HG02623 (cell line): ENCODE data around the gene CTTN.

Experiments used
- ATAC-seq: cut with Tn5 transposase; IDR thresholded peaks from one replicate; pipeline ENCODE4 v1.9.1; 2021; ENCODE audit warnings: moderate library complexity; ENCODE audit not compliant: unreplicated experiment

CTTN gene

GRCh38 chr11:70409437-70409836 lies 11.1 kb downstream of the CTTN start:
- ATAC-seq = no peak

GRCh38 chr11:70409871-70410270 lies 11.5 kb downstream of the CTTN start:
- no peak for ATAC-seq

- no peak for ATAC-seq
Observed at GRCh38 chr11:70410276-70411205, 12.2 kb downstream of the CTTN start.

- ATAC-seq = no peak
Observed at GRCh38 chr11:70411713-70412452, 13.6 kb downstream of the CTTN start.

GRCh38 chr11:70413151-70413550 lies 14.8 kb downstream of the CTTN start:
- ATAC-seq = no peak

GRCh38 chr11:70414341-70415100 lies 16.2 kb downstream of the CTTN start:
- no peak for ATAC-seq

GRCh38 chr11:70415191-70415590 lies 16.9 kb downstream of the CTTN start:
- no peak for ATAC-seq

GRCh38 chr11:70415642-70416395 lies 17.5 kb downstream of the CTTN start:
- no peak for ATAC-seq

- ATAC-seq = no peak
Observed at GRCh38 chr11:70416881-70417280, 18.6 kb downstream of the CTTN start.

GRCh38 chr11:70418130-70418529 lies 19.8 kb downstream of the CTTN start:
- ATAC-seq = no peak

GRCh38 chr11:70419307-70420007 lies 21.1 kb downstream of the CTTN start:
- no peak for ATAC-seq

- no peak for ATAC-seq
Observed at GRCh38 chr11:70420008-70420464, 21.7 kb downstream of the CTTN start.

GRCh38 chr11:70420496-70420895 lies 22.2 kb downstream of the CTTN start:
- ATAC-seq = no peak

GRCh38 chr11:70421123-70421522 lies 22.8 kb downstream of the CTTN start:
- ATAC-seq = no peak

- ATAC-seq = no peak
Observed at GRCh38 chr11:70422692-70423522, 24.6 kb downstream of the CTTN start.

GRCh38 chr11:70423523-70424505 lies 25.5 kb downstream of the CTTN start:
- ATAC-seq = no peak

- no peak for ATAC-seq
Observed at GRCh38 chr11:70424765-70425344, 26.5 kb downstream of the CTTN start.
